ENCODE data around the gene PGM1. TPM values are rescaled to one million over a fixed set of nuclear protein-coding genes. Genes with fewer than 3 reads are reported as not detected.

PGM1 gene
- total and polyA plus RNA-seq, 10 of the 15 experiments (the other 5 are each of a cell fraction or from before 2014, with no cell fraction given) = 22.5 to 72.6 (median 50.8) TPM

DNA sequence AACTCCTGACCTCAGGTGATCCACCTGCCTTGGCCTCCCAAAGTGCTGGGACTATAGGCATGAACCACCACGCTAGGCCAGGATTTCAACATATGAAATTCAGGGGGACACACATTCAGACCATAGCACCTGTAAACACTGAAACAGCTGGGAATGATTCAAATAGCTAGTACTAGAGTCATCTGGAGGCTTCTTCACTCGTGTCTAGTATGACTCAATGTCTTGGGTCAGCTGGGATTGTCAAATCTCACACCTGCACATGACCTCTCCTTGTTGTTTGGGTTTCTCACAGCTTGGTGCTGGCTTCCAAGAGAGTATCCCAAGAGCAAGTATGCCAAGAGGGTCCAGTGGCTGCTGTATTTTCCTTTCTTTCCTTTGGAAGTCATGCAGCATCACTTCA is 75.1 kb downstream of the PGM1 start:
- intact Hi-C loops (cut with micrococcal nuclease; ENCODE audit: unreplicated experiment) (no loop called here), in situ Hi-C loops (cut with MboI) (no loop called here)
- DNase-seq (ENCODE audit: low read depth, low spot score) (no peak), ATAC-seq (no peak), FAIRE-seq (no peak)
- no peak overlapping the region for H2AFZ ChIP-seq (ENCODE audit: control insufficient read depth, low read depth, low read length)
- no peak overlapping the region for H3K9ac ChIP-seq (ENCODE audit: control insufficient read depth, insufficient read depth, low read length)
- no peaks in the 10 kb centered on the region for H3K4me1 ChIP-seq (ENCODE audit: control insufficient read depth, insufficient read depth, low read length)
- H3K27me3 ChIP-seq (replicated peaks in 1 of 2; ENCODE audit: control insufficient read depth in 2 of 2, insufficient read depth in 2 of 2, low read length in 1 of 2) = no peaks in the 10 kb centered on the region
- ChIA-PET POLR2A (no interaction called here), SMC1A (ENCODE audit: uncharacterized antibody, unreplicated experiment) (no interaction called here), RAD21 (ENCODE audit: unreplicated experiment) (no interaction called here), CTCF (interaction anchor here (1.0 kb wide), 1 partner anchor 23 kb away, joined by 7 read pairs; no protein-coding TSS in a partner anchor)
- no peak overlapping the region for H3K27ac ChIP-seq (ENCODE audit: control insufficient read depth, insufficient read depth)
- 42% methylated on average over 2 of the region's 2 CpGs for WGBS (ENCODE audit: insufficient coverage, insufficient replicate concordance, low lambda C conversion rate, missing lambda C conversion rate)
- H3K4me3 ChIP-seq = no peak overlapping the region
- no peaks in the 10 kb centered on the region for H3K79me2 ChIP-seq (ENCODE audit: control insufficient read depth, insufficient read depth, low read length)
- TF ChIP-seq BCL11A (IDR thresholded peaks at IDR 0.05; ENCODE audit: low read depth, low read length) (peak; percentile 12; the same call in 1 of the 2 replicates), TCF3 (IDR thresholded peaks at IDR 0.05; ENCODE audit: borderline replicate concordance, insufficient read depth, low read depth, low read length) (0 out of 2 replicates have a peak, but pooled peaks have one; percentile 36), NKRF (conservative IDR thresholded peaks at IDR 0.05) (no peak), JUNB (IDR thresholded peaks at IDR 0.05) (peak; percentile 73), TCF12 (IDR thresholded peaks at IDR 0.05; ENCODE audit: low read depth, low read length) (peak; percentile 84; the same call in 1 of the 2 replicates), SRF (IDR thresholded peaks at IDR 0.05; ENCODE audit: low read depth in 2 of 2, low read length in 2 of 2) (no peak)
- no peak overlapping the region for H3K4me2 ChIP-seq (ENCODE audit: control insufficient read depth, insufficient read depth)
- no peaks in the 10 kb centered on the region for H4K20me1 ChIP-seq (ENCODE audit: control insufficient read depth, insufficient read depth)
- H3K9me3 ChIP-seq (replicated peaks; ENCODE audit: control insufficient read depth, insufficient read depth, low read length) = no peaks in the 10 kb centered on the region
- no TSS peak for BruUV-seq (replicated peaks)
- no peaks in the 10 kb centered on the region for H3K36me3 ChIP-seq (ENCODE audit: control insufficient read depth in 2 of 2, insufficient read depth in 2 of 2, low read length in 1 of 2)

Data from GM12878 (cell line).